HG02970 (cell line): ENCODE measurements around the gene SHROOM3.

Source experiments
- ATAC-seq: cut with Tn5 transposase; IDR thresholded peaks from one replicate; pipeline ENCODE4 v1.9.1; 2021; ENCODE audit warnings: mild to moderate bottlenecking, moderate library complexity, moderate number of reproducible peaks; ENCODE audit not compliant: unreplicated experiment, low FRiP score

Gene SHROOM3

DNA sequence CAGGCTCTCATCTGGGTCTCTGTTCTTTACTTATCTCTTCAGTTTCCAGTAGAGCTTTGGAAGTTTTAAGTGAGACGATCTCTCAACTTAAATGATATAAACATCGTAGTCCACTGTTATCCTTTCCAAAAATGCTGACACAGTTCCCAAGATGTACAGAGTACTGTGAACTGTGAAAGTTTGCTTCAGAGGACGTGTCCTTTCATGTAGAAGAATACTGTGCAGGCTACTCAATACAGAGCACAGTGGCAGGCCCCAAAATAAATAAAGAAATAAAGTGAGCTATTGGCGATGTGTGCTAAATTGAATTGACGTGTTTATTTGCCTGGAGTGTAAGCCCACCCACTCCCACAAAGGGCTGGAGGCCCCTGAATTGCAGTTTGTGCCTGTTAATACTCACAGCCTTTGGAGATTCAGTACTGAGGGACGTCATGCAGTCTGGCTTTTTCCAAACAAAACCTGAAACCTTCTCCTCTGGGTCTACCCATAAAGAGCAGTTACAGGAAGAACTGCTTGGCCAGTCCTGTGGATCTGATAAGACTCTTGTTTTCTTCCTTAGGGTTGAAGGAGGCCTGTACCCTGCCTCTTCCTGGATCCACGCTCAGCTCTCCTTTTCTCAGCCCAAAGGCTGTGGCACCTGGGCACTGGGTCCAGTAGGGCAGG is 396.8 kb downstream of the SHROOM3 start:
- no peak for ATAC-seq
